ENCODE results near the gene MIDN.
A peak's percentile ranks its signal among the peaks of the same experiment; 100 is the strongest.

MIDN gene

DNA sequence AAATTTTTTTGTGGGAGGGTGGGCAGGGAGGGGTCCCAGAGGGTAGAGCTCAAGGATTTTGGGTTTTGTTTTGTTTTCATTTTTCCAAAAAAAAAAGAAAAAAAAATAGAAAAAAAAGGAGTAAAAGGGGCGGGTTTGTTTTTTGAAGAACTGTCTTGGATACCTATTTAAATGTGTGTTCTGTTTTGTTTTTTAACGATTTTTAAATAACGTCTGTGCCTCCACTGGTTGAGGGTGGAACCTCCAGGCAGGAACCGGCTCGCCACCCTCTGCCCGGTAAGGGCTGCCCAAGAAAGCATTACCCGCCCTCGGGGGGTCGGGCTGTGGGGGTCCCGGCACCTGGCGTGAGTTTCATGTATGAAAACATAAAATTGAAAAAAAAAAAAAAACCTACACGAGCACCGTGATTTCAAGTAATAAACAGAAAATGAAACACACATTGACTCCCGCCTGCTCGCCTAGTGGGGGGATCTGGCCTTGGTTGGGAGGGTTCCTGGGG, 10.4 kb downstream of the MIDN start:
- Histone ChIP-seq H2BK120ac (ENCODE audit: insufficient read depth, low read length, poor library complexity) (no peak overlapping the region), H2BK12ac (ENCODE audit: low read length) (no peak overlapping the region), H3K9me3 (ENCODE audit: insufficient read depth, low read depth, low read length) (no peaks in the 10 kb centered on the region), H3K4me3 (ENCODE audit: low read depth, low read length) (no peak overlapping the region), H4K8ac (ENCODE audit: low read depth, low read length) (no peak overlapping the region), H3K36me3 (ENCODE audit: control insufficient read depth in 1 of 2, insufficient read depth in 2 of 2, low read length in 2 of 2) (peaks cover 42 to 46% of the 10 kb centered on the region in 2 experiments), H3K9ac (ENCODE audit: low read length) (no peak overlapping the region), H3K4me2 (ENCODE audit: low read length) (no peak overlapping the region), H3K4me1 (ENCODE audit: control insufficient read depth in 1 of 2, insufficient read depth in 2 of 2, low read length in 2 of 2) (peaks cover 33 to 42% of the 10 kb centered on the region in 2 experiments), H3K27ac (ENCODE audit: low read depth, low read length) (peak overlapping the region; percentile 58), H2AFZ (ENCODE audit: insufficient read depth, low read length, poor library complexity) (no peak overlapping the region), H3K4ac (ENCODE audit: low read depth, low read length) (no peak overlapping the region), H2AK5ac (ENCODE audit: low read length) (no peak overlapping the region), H4K12ac (ENCODE audit: low read depth, low read length) (no peak overlapping the region), H3K79me2 (ENCODE audit: control insufficient read depth, insufficient read depth, low read length, poor library complexity) (peaks cover 8% of the 10 kb centered on the region), H3K79me1 (ENCODE audit: low read length) (peaks cover 31% of the 10 kb centered on the region), H3K27me3 (ENCODE audit: insufficient read depth, low read length) (no peaks in the 10 kb centered on the region), H3K23ac (ENCODE audit: low read length) (no peak overlapping the region), H2BK5ac (ENCODE audit: low read depth, low read length, poor library complexity) (no peak overlapping the region), H4K91ac (ENCODE audit: low read depth, low read length) (no peak overlapping the region), H3K14ac (ENCODE audit: low read length) (no peak overlapping the region), H3K18ac (ENCODE audit: low read length) (no peak overlapping the region)
- peak in 1 of 2 donors; percentile 33 for DNase-seq
- 100% methylated on average over 1 of the region's 15 CpGs for WGBS (ENCODE audit: extremely low coverage, insufficient coverage, insufficient read length)

DNA sequence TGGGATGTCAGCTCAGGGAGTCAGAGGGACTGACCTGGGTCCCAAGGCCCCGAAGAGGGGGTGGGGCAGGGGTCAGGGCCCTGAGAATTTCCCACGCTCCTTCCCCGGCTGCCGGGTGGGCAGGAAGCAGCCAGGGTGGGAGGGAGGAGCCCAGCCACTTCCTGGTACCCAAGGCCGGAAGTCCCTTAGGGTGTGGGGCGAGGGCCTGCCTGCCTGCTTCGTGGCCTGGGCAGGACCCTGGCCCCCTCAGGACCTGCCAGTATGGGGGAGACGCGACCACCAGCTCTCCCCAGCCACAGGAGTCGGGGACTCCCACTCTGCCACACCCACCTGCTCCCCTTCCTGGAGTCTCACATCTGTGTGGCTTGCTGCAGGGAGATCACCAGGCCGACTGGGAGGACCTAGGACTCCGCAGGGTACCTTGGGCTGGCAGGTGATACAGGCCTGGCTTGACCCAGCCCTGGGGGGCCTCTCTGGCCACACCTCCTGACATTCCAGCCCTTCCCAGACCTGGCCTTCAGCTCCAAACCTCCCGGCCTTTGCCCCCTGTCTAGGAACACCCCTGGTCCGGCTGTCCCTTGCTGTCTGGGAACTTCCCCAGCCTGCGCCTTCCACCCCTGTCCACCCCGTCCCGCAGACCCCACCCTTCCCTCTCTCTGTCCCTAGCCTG, 11.0 kb downstream of the MIDN start:
- no peak overlapping the region for H3K14ac ChIP-seq (ENCODE audit: low read length)
- peak overlapping the region; percentile 2 for H3K4me2 ChIP-seq (ENCODE audit: low read length)
- peak overlapping the region; percentile 32 for H2BK5ac ChIP-seq (ENCODE audit: low read depth, low read length, poor library complexity)
- no CpG with 5 or more reads among the region's 17 CpGs for WGBS (ENCODE audit: extremely low coverage, insufficient coverage, insufficient read length)
- DNase-seq = peak; percentile 82 to 86
- H2AFZ ChIP-seq (ENCODE audit: insufficient read depth, low read length, poor library complexity) = no peak overlapping the region
- H3K36me3 ChIP-seq (ENCODE audit: control insufficient read depth in 1 of 2, insufficient read depth in 2 of 2, low read length in 2 of 2) = peaks cover 37 to 40% of the 10 kb centered on the region in 2 experiments
- no peak overlapping the region for H3K18ac ChIP-seq (ENCODE audit: low read length)
- H2BK12ac ChIP-seq (ENCODE audit: low read length) = no peak overlapping the region
- no peaks in the 10 kb centered on the region for H3K27me3 ChIP-seq (ENCODE audit: insufficient read depth, low read length)
- H3K4me3 ChIP-seq (ENCODE audit: low read depth, low read length) = no peak overlapping the region
- H3K79me2 ChIP-seq (ENCODE audit: control insufficient read depth, insufficient read depth, low read length, poor library complexity) = peaks cover 5% of the 10 kb centered on the region
- H2AK5ac ChIP-seq (ENCODE audit: low read length) = peak overlapping the region; percentile 43
- peaks cover 33 to 40% of the 10 kb centered on the region in 2 experiments for H3K4me1 ChIP-seq (ENCODE audit: control insufficient read depth in 1 of 2, insufficient read depth in 2 of 2, low read length in 2 of 2)
- peaks cover 29% of the 10 kb centered on the region for H3K79me1 ChIP-seq (ENCODE audit: low read length)
- peak overlapping the region; percentile 49 for H4K91ac ChIP-seq (ENCODE audit: low read depth, low read length)
- H3K9ac ChIP-seq (ENCODE audit: low read length) = no peak overlapping the region
- peak overlapping the region; percentile 66 for H4K8ac ChIP-seq (ENCODE audit: low read depth, low read length)
- no peaks in the 10 kb centered on the region for H3K9me3 ChIP-seq (ENCODE audit: insufficient read depth, low read depth, low read length)
- no peak overlapping the region for H3K23ac ChIP-seq (ENCODE audit: low read length)
- H2BK120ac ChIP-seq (ENCODE audit: insufficient read depth, low read length, poor library complexity) = peak overlapping the region; percentile 1
- no peak overlapping the region for H3K4ac ChIP-seq (ENCODE audit: low read depth, low read length)
- no peak overlapping the region for H4K12ac ChIP-seq (ENCODE audit: low read depth, low read length)
- H3K27ac ChIP-seq (ENCODE audit: low read depth, low read length) = peak overlapping the region; percentile 58

DNA sequence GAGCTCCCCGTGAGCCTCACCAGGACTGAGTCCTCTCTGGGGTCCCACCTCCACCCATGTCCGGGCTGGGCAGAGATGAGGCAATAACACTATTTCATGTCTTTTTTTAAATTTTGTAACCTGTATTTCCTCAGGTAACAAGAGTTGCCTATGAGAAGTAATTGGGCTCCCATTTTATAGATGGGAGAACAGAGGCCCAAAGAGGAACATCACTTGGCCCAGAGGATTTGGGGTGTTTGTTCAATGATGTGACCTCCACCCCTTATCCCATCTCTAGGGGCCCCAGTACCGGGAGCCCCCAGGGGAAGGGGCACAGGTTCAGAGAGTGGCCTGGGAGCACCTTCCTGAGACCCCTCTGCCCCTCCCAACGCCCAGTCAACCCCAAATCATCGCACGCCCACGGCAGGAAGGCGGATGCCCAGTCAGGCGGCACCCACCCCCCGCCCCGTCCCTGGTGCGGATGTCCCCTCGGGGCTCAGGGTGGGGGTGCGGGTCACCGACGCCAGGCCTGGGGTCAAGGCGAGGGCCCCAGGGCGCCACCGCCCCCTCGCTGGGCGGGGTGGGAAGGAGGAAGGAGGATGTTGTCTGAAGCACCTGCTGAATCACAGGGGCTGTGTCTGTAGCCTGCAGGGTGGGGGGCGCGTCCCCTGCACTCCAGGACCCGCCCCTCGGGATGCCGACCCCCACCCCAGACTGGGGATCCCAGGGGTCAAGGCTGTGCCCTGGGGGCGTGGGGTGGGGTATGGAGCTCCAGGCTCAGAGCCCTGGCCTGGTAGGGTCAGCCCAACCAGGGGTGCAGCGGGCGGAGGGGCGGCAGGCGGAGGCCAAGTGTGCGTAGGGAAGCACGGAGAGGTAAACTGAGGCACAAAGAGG, 11.7 kb downstream of the MIDN start:
- Histone ChIP-seq H2BK12ac (ENCODE audit: low read length) (peak overlapping the region; percentile 13), H4K8ac (ENCODE audit: low read depth, low read length) (no peak overlapping the region), H3K9me3 (ENCODE audit: insufficient read depth, low read depth, low read length) (no peaks in the 10 kb centered on the region), H3K18ac (ENCODE audit: low read length) (peak overlapping the region; percentile 27), H3K23ac (ENCODE audit: low read length) (no peak overlapping the region), H3K14ac (ENCODE audit: low read length) (peak overlapping the region; percentile 29), H3K27ac (ENCODE audit: low read depth, low read length) (peak overlapping the region; percentile 58), H4K91ac (ENCODE audit: low read depth, low read length) (peak overlapping the region; percentile 48), H3K4ac (ENCODE audit: low read depth, low read length) (no peak overlapping the region), H2BK120ac (ENCODE audit: insufficient read depth, low read length, poor library complexity) (peak overlapping the region; percentile 14), H4K12ac (ENCODE audit: low read depth, low read length) (peak overlapping the region; percentile 24), H3K4me3 (ENCODE audit: low read depth, low read length) (no peak overlapping the region), H3K79me1 (ENCODE audit: low read length) (peaks cover 33% of the 10 kb centered on the region), H3K36me3 (ENCODE audit: control insufficient read depth in 1 of 2, insufficient read depth in 2 of 2, low read length in 2 of 2) (peaks cover 29 to 33% of the 10 kb centered on the region in 2 experiments), H3K4me1 (ENCODE audit: control insufficient read depth in 1 of 2, insufficient read depth in 2 of 2, low read length in 2 of 2) (peaks cover 40 to 48% of the 10 kb centered on the region in 2 experiments), H3K9ac (ENCODE audit: low read length) (no peak overlapping the region), H2AFZ (ENCODE audit: insufficient read depth, low read length, poor library complexity) (no peak overlapping the region), H2BK5ac (ENCODE audit: low read depth, low read length, poor library complexity) (no peak overlapping the region), H3K27me3 (ENCODE audit: insufficient read depth, low read length) (no peaks in the 10 kb centered on the region), H3K79me2 (ENCODE audit: control insufficient read depth, insufficient read depth, low read length, poor library complexity) (peaks cover 5% of the 10 kb centered on the region), H3K4me2 (ENCODE audit: low read length) (peak overlapping the region; percentile 55), H2AK5ac (ENCODE audit: low read length) (peak overlapping the region; percentile 16)
- DNase-seq = peak; percentile 55 to 67
- WGBS (ENCODE audit: extremely low coverage, insufficient coverage, insufficient read length) = no CpG with 5 or more reads among the region's 33 CpGs

DNA sequence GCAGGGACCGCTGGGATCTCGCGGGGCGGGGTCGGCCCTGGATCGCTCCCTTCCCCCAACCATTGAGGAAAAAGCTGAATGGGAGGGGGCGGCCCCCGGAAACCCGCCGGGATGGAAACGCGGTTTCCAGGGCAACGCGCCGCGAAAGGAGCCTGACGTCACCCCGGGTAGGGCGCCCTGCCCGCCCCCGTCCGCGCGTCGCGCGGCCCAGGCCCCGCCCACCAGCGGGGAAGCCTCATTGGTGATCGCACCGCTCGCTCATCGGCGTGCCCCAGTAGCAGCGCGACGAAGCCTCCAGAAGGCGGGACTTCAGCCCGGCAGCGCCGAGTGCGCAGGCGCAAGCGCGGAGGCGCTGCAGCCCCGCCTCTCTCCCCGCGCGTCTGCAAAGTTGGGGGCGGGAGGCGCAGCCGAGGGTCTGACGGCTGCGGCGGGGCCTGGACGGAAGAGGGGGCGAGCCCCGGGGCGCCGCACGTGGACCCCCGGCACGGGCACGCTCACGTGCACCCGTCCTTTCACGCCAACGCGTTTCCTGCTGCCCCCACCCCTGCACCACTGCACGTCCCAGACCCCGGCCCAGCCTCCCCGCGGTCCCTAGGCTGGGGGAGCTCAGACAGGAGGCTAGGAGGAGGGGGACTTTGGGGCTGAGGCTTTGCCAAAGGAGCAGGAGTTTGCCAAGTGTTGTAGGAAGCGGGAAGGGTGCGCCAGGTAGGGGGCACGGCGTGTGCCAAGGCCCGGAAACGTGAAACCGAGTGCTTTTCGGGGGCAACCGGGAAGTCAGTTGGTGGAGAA, 12.6 kb downstream of the MIDN start:
- Histone ChIP-seq H3K4ac (ENCODE audit: low read depth, low read length) (peak overlapping the region; percentile 41), H4K12ac (ENCODE audit: low read depth, low read length) (peak overlapping the region; percentile 33), H3K27me3 (ENCODE audit: insufficient read depth, low read length) (no peaks in the 10 kb centered on the region), H2BK120ac (ENCODE audit: insufficient read depth, low read length, poor library complexity) (peak overlapping the region; percentile 65), H2BK5ac (ENCODE audit: low read depth, low read length, poor library complexity) (peak overlapping the region; percentile 65), H3K79me2 (ENCODE audit: control insufficient read depth, insufficient read depth, low read length, poor library complexity) (peaks cover 5% of the 10 kb centered on the region), H3K27ac (ENCODE audit: low read depth, low read length) (peak overlapping the region; percentile 7), H3K36me3 (ENCODE audit: control insufficient read depth in 1 of 2, insufficient read depth in 2 of 2, low read length in 2 of 2) (peaks cover 20 to 24% of the 10 kb centered on the region in 2 experiments), H3K9ac (ENCODE audit: low read length) (peak overlapping the region; percentile 39), H3K4me2 (ENCODE audit: low read length) (peak overlapping the region; percentile 69), H4K8ac (ENCODE audit: low read depth, low read length) (peak overlapping the region; percentile 83), H3K79me1 (ENCODE audit: low read length) (peaks cover 38% of the 10 kb centered on the region), H3K23ac (ENCODE audit: low read length) (no peak overlapping the region), H2AK5ac (ENCODE audit: low read length) (peak overlapping the region; percentile 72), H3K18ac (ENCODE audit: low read length) (peak overlapping the region; percentile 68), H3K9me3 (ENCODE audit: insufficient read depth, low read depth, low read length) (no peaks in the 10 kb centered on the region), H2BK12ac (ENCODE audit: low read length) (peak overlapping the region; percentile 26), H3K4me1 (ENCODE audit: control insufficient read depth in 1 of 2, insufficient read depth in 2 of 2, low read length in 2 of 2) (peaks cover 45 to 53% of the 10 kb centered on the region in 2 experiments), H3K4me3 (ENCODE audit: low read depth, low read length) (peak overlapping the region; percentile 77), H3K14ac (ENCODE audit: low read length) (peak overlapping the region; percentile 83), H4K91ac (ENCODE audit: low read depth, low read length) (peak overlapping the region; percentile 89), H2AFZ (ENCODE audit: insufficient read depth, low read length, poor library complexity) (peak overlapping the region; percentile 32)
- peak; percentile 97 to 99 for DNase-seq
- no CpG with 5 or more reads among the region's 83 CpGs for WGBS (ENCODE audit: extremely low coverage, insufficient coverage, insufficient read length)

All from trophoblast cell (in vitro differentiated cells and primary cell).